H1 (cell line): ENCODE data around the gene TP53I11. TPM values are rescaled to one million over a fixed set of nuclear protein-coding genes. Genes with fewer than 3 reads are reported as not detected.

Source experiments
- polyA plus RNA-seq, 7 experiments: library from polyadenylated mRNA; depleted of rRNA in 3 of 7; stranded (reverse) in 5 of 7; unstranded in 2 of 7; fragments of >200 nt in 5 of 7; fragments of 200-250 nt in 2 of 7; gene quantifications; 1 replicate in 5 of 7; 2 replicates in 1 of 7; 4 replicates in 1 of 7; pipeline versions ENCODE4 v1.2.1 to v1.2.3, GENCODE V29; 2011 to 2013; ENCODE audit warnings: missing spikeins in 2 of 7, mixed read lengths in 2 of 7
- total RNA-seq: library from RNA; stranded (reverse); fragmentation: NEBNext Ultra II Directional; extraction: Animal tissue kit (Norgen Biotek cat#: 25700); gene quantifications from 2 replicates; pipeline ENCODE4 v1.2.1, GENCODE V29; 2021

TP53I11 gene
- total and polyA plus RNA-seq, 2 of the 8 experiments (the other 6 are each of a cell fraction or from before 2014, with no cell fraction given), result 34.0 to 46.3 TPM

Other genes with a start within 250 kb of the TP53I11 start
- 8.8 and 10.2 TPM in 2 replicates for gene TSPAN18, start 223.9 kb downstream of the TP53I11 start, total RNA-seq
- 5.2 and 7.0 TPM in 2 replicates for gene TSPAN18, start 223.9 kb downstream of the TP53I11 start, polyA plus RNA-seq (2011; rRNA removed)
- 10.0 and 11.7 TPM in 2 replicates for gene PRDM11, start 195.8 kb upstream of the TP53I11 start, total RNA-seq
- 3.6 and 5.6 TPM in 2 replicates for gene PRDM11, start 195.8 kb upstream of the TP53I11 start, polyA plus RNA-seq (2011; rRNA removed)